HG03565 (cell line): ENCODE data around the gene MBOAT7.
"Not testable (repeated sequence)": the region's sequence is repeated elsewhere in the genome, so short reads cannot be mapped to it uniquely, and the experiment has no call there.

Source experiments
- ATAC-seq: cut with Tn5 transposase; IDR thresholded peaks from one replicate; pipeline ENCODE4 v1.9.1; 2021; ENCODE audit warnings: mild to moderate bottlenecking, moderate library complexity; ENCODE audit not compliant: unreplicated experiment

Gene MBOAT7

GRCh38 chr19:54190503-54191010 lies 1.2 kb upstream of the MBOAT7 start:
- ATAC-seq, result peak; percentile 42

- ATAC-seq, result peak; percentile 38
Observed at GRCh38 chr19:54189735-54190502, 539 bp upstream of the MBOAT7 start.

GRCh38 chr19:54188215-54188871 lies 1.0 kb downstream of the MBOAT7 start:
- no peak for ATAC-seq

- ATAC-seq, result no peak
Observed at GRCh38 chr19:54186934-54187381, 2.4 kb downstream of the MBOAT7 start.

DNA sequence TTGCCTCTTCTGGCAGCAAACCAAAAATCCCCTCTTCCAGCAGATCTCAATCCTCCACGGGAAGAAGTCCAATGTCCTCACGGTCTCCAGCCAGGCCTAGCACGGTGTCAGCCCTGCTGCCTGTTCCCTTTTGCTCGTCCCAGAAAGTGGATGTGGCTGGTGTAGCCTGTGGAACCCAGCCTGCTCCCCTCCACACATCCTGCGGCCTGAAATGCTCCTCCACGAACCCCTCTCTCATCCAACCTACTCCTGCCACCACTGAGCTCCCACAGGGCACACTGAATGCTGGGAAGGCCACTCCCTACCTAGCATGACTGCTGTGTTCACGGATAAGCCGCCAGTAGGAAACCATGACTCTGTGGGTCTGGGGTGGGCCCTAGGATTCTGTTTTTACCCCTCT lies 3.0 kb downstream of the MBOAT7 start:
- ATAC-seq, result no peak

GRCh38 chr19:54183431-54183830 lies 5.9 kb downstream of the MBOAT7 start:
- no peak for ATAC-seq

DNA sequence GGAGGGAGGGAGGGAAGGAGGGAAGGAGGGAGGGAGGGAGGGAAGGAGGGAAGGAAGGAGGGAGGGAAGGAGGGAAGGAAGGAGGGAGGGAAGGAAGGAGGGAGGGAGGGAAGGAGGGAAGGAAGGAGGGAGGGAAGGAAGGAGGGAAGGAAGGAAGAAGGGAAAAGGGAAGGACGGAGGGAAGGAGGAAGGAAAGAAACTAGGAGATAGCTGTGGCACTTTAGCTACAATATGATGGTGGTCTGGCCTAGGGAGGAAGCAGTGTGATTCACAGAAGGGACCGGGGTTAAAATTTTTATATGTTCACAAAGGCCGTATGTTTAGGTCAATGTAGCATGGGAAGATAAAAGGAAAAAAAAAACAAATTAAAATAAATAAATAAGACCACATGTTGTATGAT lies 7.5 kb downstream of the MBOAT7 start:
- ATAC-seq, result not testable (repeated sequence)

GRCh38 chr19:54180691-54181091 lies 8.7 kb downstream of the MBOAT7 start:
- no peak for ATAC-seq

DNA sequence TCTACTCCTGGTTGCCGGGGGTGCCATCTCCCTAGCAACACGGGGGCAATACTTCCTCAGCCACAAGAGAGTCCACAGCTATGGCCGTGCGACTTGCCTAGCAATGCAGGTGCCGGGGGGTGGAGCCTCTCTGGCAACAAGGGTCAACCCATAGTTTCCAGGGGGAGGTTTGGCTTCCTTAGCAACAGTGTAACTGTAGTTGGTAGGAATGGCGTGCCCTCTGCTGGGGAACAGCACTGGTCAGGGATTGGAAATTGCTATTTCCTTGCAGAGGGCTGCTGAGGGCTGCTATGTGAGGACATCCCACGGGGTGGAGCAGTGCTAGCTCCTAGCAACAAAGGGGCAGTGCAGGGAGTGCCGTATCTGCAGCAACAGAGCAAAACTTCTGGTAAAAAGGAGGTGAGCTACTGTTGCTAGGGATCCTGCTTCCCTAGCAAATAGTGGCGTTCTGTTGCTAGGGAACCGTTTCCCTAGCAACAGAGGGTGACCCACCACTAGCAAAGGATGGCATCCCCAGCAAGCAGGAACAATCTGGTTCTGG lies 9.4 kb downstream of the MBOAT7 start:
- no peak for ATAC-seq

GRCh38 chr19:54179262-54179852 lies 10.0 kb downstream of the MBOAT7 start:
- no peak for ATAC-seq

DNA sequence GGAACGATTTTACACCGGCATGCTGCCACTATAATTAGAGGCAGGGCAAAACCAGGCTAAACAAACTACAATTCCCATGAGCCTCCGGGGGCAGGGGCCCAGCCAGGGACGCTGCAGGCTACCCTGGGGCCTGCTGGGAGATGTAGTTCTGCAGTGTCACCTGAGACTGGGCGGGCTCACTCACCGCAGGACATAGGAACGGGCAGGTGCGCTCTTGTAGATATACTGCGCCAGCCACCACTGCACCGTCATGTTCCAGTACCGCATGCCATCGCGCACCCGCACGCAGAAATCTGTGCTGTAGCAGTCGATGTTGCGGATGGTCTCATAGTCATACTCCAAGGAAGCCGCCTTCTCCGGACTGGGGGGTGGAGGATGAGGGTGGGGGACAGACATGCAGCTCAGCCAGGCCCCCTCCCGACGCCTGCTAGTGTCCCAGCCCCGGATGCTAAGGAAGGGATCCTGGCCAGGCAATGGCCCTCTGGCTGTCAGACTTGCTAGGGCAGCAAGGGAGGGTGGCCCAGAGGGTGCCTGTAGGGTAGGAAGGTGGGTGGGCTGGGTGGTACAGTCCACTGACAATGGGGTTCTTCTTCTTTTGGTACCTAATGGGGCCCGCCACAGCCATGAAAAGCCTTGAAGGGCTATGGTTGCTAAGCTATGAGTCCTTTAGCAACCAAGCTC lies 10.7 kb downstream of the MBOAT7 start:
- no peak for ATAC-seq

GRCh38 chr19:54173951-54174834 lies 15.2 kb downstream of the MBOAT7 start:
- ATAC-seq, result no peak

GRCh38 chr19:54173359-54173699 lies 16.1 kb downstream of the MBOAT7 start:
- no peak for ATAC-seq

DNA sequence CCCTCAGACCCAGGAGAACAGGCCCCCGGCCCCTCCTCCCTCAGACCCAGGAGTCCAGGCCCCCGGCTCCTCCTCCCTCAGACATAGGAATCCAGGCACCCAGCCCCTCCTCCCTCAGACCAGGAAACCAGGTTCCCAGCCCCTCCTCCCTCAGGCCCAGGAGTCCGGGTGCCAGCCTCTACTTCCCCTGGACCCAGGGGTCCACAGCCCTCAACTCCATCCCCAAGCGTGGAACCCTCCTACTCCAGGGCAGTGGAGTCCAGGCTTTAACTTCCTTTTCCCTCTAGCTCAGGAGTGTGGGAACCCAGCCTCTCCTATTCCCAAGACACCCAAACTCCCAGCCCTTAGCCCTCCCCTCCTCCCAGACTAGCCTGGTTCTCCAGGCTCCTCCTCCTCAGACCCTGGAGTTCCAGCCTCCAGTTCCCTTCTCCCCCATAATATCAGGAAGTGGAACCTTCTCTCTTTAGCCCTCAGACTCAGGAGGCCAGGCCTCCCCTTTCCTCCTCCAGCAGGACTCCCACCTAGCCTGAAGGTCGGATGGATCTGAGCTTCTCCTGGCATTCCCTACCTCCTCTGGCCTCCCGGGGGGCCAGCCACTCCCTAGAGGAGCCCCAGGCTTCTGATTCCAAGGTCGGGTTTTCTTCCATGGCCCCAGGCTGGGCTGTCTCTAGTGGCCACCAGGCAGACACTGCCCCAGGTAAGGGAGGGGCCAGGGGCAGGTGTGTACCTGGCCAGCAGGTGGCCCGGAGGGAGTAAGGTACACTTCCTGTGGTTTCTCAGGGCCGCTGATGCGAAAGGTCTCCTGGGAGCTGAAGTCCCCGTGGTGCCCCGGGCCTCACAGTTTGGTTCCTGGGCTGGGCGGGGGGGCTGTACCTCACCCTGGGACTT lies 16.7 kb downstream of the MBOAT7 start, which contains the start of gene TMC4:
TSS of gene TMC4 (minus strand) at position 690 of the 888 bp plus-strand sequence. CDS start at position 647, 43 bp downstream.
- no peak for ATAC-seq

DNA sequence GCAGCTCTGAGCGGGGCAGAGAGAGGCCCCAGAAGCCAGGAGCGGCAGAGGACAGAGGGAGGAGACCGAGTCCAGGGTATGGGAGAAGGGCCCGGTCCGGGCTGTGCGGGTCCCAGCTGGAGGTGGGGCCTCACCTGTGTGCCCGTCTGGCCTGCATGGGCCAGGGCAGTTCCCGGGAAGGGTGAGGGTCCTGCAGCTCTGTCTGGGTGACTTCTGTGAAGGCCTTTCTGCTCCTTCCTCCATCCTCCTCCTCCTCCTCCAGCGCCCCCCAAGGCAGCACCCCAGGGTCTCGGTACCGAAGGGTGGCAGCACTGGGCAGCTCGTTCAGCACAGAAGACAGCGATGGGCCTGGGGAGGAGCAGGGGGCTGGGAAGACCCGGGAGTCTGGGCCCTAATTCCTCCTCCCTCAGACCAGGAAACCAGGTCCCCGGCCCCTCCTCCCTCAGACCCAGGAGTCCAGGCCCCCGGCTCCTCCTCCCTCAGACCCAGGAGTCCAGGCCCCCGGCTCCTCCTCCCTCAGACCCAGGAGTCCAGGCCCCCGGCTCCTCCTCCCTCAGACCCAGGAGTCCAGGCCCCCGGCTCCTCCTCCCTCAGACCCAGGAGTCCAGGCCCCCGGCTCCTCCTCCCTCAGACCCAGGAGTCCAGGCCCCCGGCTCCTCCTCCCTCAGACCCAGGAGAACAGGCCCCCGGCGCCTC lies 17.5 kb downstream of the MBOAT7 start:
- not testable (repeated sequence) for ATAC-seq

GRCh38 chr19:54169149-54169740 lies 20.1 kb downstream of the MBOAT7 start:
- ATAC-seq, result no peak

DNA sequence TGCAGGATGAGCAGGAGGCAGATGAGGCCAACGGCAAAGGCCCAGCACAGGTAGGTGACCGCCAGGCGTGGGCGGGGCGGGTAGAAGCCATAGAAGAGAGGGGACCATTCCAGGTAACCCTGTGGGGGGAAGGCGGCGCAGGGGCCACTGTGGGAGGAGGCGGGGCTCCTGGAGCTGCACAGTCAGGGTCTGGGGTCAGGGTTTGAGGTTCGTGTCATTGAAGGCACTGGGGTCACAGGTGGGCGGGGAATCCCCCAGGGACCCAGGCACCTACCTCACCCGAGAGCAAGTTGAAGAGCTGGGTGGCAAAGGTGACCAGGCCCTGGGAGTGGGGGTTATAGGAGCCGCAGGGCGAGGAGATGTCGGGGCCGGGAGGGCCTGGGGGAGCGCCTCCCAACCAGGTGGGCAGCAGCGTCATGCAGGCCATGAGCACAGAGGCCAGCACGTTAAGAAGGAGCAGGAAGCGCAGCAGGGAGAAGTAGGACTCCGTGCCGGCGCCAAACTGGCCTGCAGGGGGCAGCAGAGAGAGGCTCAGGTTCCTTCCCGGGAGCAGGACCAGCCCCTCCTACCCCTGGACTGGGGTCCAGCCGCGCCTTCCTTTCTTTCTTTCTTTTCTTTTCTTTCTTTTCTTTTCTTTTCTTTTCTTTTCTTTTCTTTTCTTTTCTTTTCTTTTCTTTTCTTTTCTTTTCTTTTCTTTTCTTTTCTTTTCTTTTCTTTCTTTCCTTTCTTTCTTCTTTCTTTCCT lies 21.0 kb downstream of the MBOAT7 start:
- no peak for ATAC-seq
